IPS-20b (cell line): ENCODE data around the gene PRICKLE3.

ENCODE experiments used
- H3K27ac ChIP-seq: one replicate; pipeline ENCODE4 v1.5.1; 2013; ENCODE audit warnings: low read length
- H3K27me3 ChIP-seq: 2 replicates; pipeline ENCODE4 v1.6.1; 2013; ENCODE audit warnings: mild to moderate bottlenecking, low read length, inconsistent platforms; ENCODE audit not compliant: insufficient read depth
- H3K36me3 ChIP-seq: 2 replicates; pipeline ENCODE4 v1.6.1; 2013; ENCODE audit warnings: low read depth, mild to moderate bottlenecking, inconsistent platforms, low read length, moderate library complexity; ENCODE audit not compliant: insufficient read depth
- H3K4me1 ChIP-seq: 2 replicates; pipeline ENCODE4 v1.6.1; 2013; ENCODE audit warnings: mild to moderate bottlenecking, control low read depth, inconsistent platforms, low read length, moderate library complexity; ENCODE audit not compliant: insufficient read depth
- H3K4me3 ChIP-seq: 2 replicates; pipeline ENCODE4 v1.5.1; 2013; ENCODE audit warnings: mild to moderate bottlenecking, low read length, inconsistent platforms
- H3K9ac ChIP-seq: 2 replicates; pipeline ENCODE4 v1.6.1; 2013; ENCODE audit warnings: low read depth, mild to moderate bottlenecking, inconsistent platforms, low read length, moderate library complexity
- H3K9me3 ChIP-seq: 2 replicates; pipeline ENCODE4 v1.6.1; 2013; ENCODE audit warnings: mild to moderate bottlenecking, low read depth, low read length, inconsistent platforms; ENCODE audit not compliant: insufficient read depth

Gene PRICKLE3

GRCh38 chrX:49165901-49166881 lies 20.0 kb downstream of the PRICKLE3 start:
- Histone ChIP-seq H3K36me3 (no peaks in the 10 kb centered on the region), H3K27me3 (peaks cover 57% of the 10 kb centered on the region), H3K9ac (no peak overlapping the region; the same call in 1 of the 2 replicates), H3K9me3 (no peaks in the 10 kb centered on the region), H3K27ac (no peak overlapping the region), H3K4me1 (no peaks in the 10 kb centered on the region; the same call in 1 of the 2 replicates), H3K4me3 (peak overlapping the region; percentile 69)

DNA sequence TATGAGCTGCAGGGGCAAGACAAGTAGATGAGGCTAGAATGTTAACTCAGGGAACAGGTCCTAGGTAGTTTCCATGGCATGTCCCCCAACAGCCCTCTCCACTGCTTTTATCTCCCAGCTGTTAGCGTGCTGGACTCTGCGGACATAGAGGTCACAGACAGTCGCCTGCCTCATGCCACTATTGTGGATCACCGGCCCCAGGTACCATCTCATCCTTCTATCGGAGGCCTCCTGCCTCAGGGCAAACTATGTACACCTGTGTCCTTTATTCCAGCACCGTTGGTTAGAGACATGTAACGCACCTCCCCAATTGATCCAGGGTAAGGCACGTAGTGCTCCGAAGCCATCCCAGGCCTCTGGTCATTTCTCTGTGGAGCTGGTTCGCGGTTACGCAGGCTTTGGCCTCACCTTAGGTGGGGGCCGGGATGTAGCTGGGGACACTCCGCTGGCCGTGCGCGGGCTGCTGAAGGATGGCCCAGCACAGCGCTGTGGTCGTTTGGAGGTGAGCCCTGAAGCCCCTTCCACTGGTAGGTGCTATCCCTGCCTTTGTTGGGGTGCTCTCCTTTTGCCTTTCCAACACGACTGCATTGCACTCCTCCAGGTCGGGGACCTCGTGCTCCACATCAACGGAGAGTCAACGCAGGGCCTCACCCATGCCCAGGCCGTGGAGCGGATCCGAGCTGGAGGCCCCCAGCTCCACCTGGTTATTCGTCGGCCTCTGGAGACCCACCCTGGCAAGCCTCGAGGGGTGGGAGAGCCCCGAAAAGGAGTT lies 21.4 kb downstream of the PRICKLE3 start:
- H3K27me3 ChIP-seq: peaks cover 58% of the 10 kb centered on the region
- H3K36me3 ChIP-seq: no peaks in the 10 kb centered on the region
- no peak overlapping the region for H3K9ac ChIP-seq
- H3K4me1 ChIP-seq: no peaks in the 10 kb centered on the region; the same call in 1 of the 2 replicates
- no peaks in the 10 kb centered on the region for H3K9me3 ChIP-seq
- no peak overlapping the region; the same call in 1 of the 2 replicates for H3K4me3 ChIP-seq
- H3K27ac ChIP-seq: no peak overlapping the region

DNA sequence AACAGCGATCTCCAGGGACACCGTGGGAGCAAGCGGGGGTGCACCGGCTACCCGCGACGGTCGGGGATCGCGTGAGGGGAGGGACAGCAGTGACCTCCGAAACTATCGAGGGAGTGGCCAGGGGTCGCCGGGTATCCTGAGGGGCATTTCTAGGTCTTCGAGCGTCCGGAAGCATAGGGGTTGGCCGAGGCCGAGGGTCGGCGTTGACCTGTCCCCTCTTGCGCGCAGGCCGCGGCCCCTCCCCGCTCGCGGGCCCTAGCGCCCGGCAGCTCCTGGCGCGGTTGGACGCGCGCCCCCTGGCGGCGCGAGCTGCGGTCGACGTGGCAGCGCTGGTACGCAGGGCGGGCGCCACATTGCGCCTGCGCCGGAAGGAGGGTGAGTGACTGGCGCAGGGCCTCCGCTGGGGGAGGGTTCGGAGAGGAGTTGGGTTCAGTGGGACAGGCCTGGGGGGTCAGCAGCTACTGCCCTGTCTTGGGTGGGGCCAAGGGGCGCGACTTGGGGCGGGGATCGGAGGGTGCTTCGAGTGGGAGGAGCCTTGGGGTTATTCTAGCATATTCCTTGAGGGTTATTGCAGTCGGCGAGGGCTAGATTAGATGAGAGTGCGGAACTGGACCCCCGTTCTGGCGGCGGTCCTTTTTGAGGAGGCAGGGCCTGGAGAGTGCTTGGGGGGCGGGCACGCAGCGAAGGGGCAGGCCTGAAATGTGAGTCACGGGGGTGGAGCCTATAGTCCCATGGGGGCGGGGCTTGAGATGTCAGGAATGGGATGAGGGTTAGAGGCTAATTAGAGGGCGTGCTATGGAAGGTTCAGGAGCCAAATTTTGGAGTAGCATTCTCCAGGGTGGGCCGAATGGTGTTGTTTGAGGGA lies 22.4 kb downstream of the PRICKLE3 start:
- H3K27me3 ChIP-seq: peaks cover 64% of the 10 kb centered on the region
- H3K4me1 ChIP-seq: no peaks in the 10 kb centered on the region; the same call in 1 of the 2 replicates
- H3K36me3 ChIP-seq: no peaks in the 10 kb centered on the region
- peak overlapping the region; percentile 67; the same call in 1 of the 2 replicates for H3K4me3 ChIP-seq
- H3K9ac ChIP-seq: peak overlapping the region; percentile 73; the same call in 1 of the 2 replicates
- no peaks in the 10 kb centered on the region for H3K9me3 ChIP-seq
- H3K27ac ChIP-seq: peak overlapping the region; percentile 71

GRCh38 chrX:49162620-49163019 lies 23.6 kb downstream of the PRICKLE3 start, which contains the start of gene MAGIX:
Gene MAGIX (plus strand): TSS chrX:49162758. CDS start chrX:49162890, 132 bp downstream.
- H3K9ac ChIP-seq: no peak within 1 kb of the TSS
- H3K4me1 ChIP-seq: no peaks in the 10 kb centered on the region; the same call in 1 of the 2 replicates
- no peaks in the 10 kb centered on the region for H3K36me3 ChIP-seq
- peak within 1 kb of the TSS; percentile 60; the same call in 1 of the 2 replicates for H3K4me3 ChIP-seq
- H3K27me3 ChIP-seq: peaks cover 71% of the 10 kb centered on the region
- no peak within 1 kb of the TSS for H3K27ac ChIP-seq
- no peaks in the 10 kb centered on the region for H3K9me3 ChIP-seq

DNA sequence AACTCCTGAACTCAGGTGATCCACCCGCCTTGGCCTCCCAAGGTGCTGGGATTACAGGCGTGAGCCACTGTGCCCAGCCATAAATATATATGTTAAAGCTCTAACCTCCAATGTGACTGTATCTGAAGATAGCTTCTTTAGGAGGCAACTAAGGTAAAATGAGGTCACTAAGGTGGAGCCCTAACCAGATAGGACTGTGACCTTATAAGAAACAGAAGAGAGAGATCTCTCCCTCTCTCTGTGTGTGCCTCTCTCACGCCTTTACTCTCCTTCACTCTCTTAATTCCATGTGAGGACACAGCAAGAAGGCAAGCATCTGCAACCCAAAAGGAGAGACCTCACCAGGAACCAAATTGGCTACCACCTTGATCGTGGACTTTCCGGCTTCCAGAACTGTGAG lies 24.5 kb downstream of the PRICKLE3 start:
- no peak overlapping the region for H3K4me3 ChIP-seq
- no peak overlapping the region for H3K9ac ChIP-seq
- H3K9me3 ChIP-seq: no peaks in the 10 kb centered on the region
- H3K27ac ChIP-seq: no peak overlapping the region
- no peaks in the 10 kb centered on the region; the same call in 1 of the 2 replicates for H3K4me1 ChIP-seq
- no peaks in the 10 kb centered on the region for H3K36me3 ChIP-seq
- H3K27me3 ChIP-seq: peaks cover 68% of the 10 kb centered on the region

GRCh38 chrX:49160908-49161307 lies 25.3 kb downstream of the PRICKLE3 start:
- H3K36me3 ChIP-seq: no peaks in the 10 kb centered on the region
- H3K9ac ChIP-seq: no peak overlapping the region
- H3K4me3 ChIP-seq: no peak overlapping the region
- peaks cover 64% of the 10 kb centered on the region for H3K27me3 ChIP-seq
- no peak overlapping the region for H3K27ac ChIP-seq
- H3K4me1 ChIP-seq: no peaks in the 10 kb centered on the region; the same call in 1 of the 2 replicates
- no peaks in the 10 kb centered on the region for H3K9me3 ChIP-seq

DNA sequence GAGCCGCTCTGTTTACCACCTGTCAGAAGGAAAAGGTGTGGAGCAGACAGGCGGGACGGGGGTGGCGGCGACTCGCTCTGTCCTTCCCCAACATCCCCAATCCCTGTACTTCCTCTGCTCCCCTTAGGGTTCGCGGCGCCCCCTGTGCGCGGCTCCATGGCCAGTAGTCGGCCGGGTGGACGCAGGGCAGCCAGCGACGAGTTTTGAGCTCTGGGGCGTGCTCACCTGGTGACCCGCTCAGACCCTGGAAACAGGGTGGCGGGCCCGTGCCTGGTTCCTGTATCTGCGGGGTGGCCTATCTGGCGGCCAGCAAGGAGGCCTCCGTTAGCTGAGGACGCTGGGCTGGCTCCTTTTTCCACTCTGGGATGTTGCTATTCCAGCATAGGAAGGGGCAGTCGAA lies 29.0 kb downstream of the PRICKLE3 start:
- Histone ChIP-seq H3K27ac (no peak overlapping the region), H3K4me1 (peaks cover 4% of the 10 kb centered on the region), H3K36me3 (no peaks in the 10 kb centered on the region), H3K4me3 (no peak overlapping the region), H3K9me3 (no peaks in the 10 kb centered on the region), H3K27me3 (peaks cover 44% of the 10 kb centered on the region), H3K9ac (no peak overlapping the region)

GRCh38 chrX:49155900-49156837 lies 30.0 kb downstream of the PRICKLE3 start:
- Histone ChIP-seq H3K27me3 (peaks cover 35% of the 10 kb centered on the region), H3K4me3 (peak overlapping the region; percentile 79), H3K4me1 (peaks cover 4% of the 10 kb centered on the region), H3K9me3 (no peaks in the 10 kb centered on the region), H3K27ac (peak overlapping the region; percentile 91), H3K36me3 (no peaks in the 10 kb centered on the region), H3K9ac (peak overlapping the region; percentile 82; the same call in 1 of the 2 replicates)

GRCh38 chrX:49155243-49155899 lies 30.8 kb downstream of the PRICKLE3 start:
- Histone ChIP-seq H3K4me1 (peaks cover 4% of the 10 kb centered on the region), H3K27me3 (peaks cover 29% of the 10 kb centered on the region), H3K27ac (no peak overlapping the region), H3K36me3 (no peaks in the 10 kb centered on the region), H3K9ac (peak overlapping the region; percentile 67; the same call in 1 of the 2 replicates), H3K9me3 (no peaks in the 10 kb centered on the region), H3K4me3 (peak overlapping the region; percentile 79)

- Histone ChIP-seq H3K27me3 (peaks cover 15% of the 10 kb centered on the region), H3K9ac (no peak overlapping the region), H3K9me3 (no peaks in the 10 kb centered on the region), H3K4me3 (no peak overlapping the region), H3K36me3 (no peaks in the 10 kb centered on the region), H3K27ac (no peak overlapping the region), H3K4me1 (peaks cover 4% of the 10 kb centered on the region)
Observed at GRCh38 chrX:49153467-49153866, 32.7 kb downstream of the PRICKLE3 start.
